Posterior cingulate gyrus (tissue), 11 donors: ENCODE measurements around the gene ESR2.

Experiments used
- DNase-seq, 10 donors: peaks; one replicate each; pipeline versions ENCODE4 v3.0.0 to v3.0.0-alpha.2; 2020 to 2021; ENCODE audit warnings: mixed read lengths in 3 of 10
- intact Hi-C: fragments of 100-400 bp; cut with DNase I; formaldehyde crosslinking; loops from one replicate; pipeline ENCODE4 v1.15.1; 2023

ESR2 gene

GRCh38 chr14:64109819-64110554 is 184.2 kb downstream of the ESR2 start:
- intact Hi-C loops: no loop called here
- no peak for DNase-seq

- DNase-seq: no peak
- intact Hi-C loops: no loop called here
These were observed 186.7 kb downstream of the ESR2 start for GRCh38 chr14:64107438-64107837.

GRCh38 chr14:64098120-64098519 is 196.1 kb downstream of the ESR2 start:
- DNase-seq: no peak
- intact Hi-C loops: no loop called here

- DNase-seq: no peak
These were observed 198.6 kb downstream of the ESR2 start for GRCh38 chr14:64095620-64096019.

GRCh38 chr14:64092940-64093339 is 201.2 kb downstream of the ESR2 start:
- no peak for DNase-seq
- intact Hi-C loops: no loop called here

More at GRCh38 chr14:64095620-64096019, 198.6 kb downstream of the ESR2 start:
- intact Hi-C loops: no loop called here

GRCh38 chr14:64092338-64092737 is 201.8 kb downstream of the ESR2 start:
- DNase-seq: no peak
- intact Hi-C loops: no loop called here

- DNase-seq: no peak
These were observed 203.0 kb downstream of the ESR2 start for GRCh38 chr14:64091217-64091616.

GRCh38 chr14:64089920-64090319 is 204.3 kb downstream of the ESR2 start:
- intact Hi-C loops: no loop called here
- DNase-seq: no peak

More at GRCh38 chr14:64091217-64091616, 203.0 kb downstream of the ESR2 start:
- intact Hi-C loops: no loop called here

GRCh38 chr14:64088647-64088964 is 205.6 kb downstream of the ESR2 start:
- intact Hi-C loops: no loop called here
- DNase-seq: no peak

GRCh38 chr14:64082837-64083236 is 211.3 kb downstream of the ESR2 start:
- DNase-seq: no peak
- intact Hi-C loops: no loop called here

- intact Hi-C loops: no loop called here
- no peak for DNase-seq
These were observed 212.9 kb downstream of the ESR2 start for GRCh38 chr14:64081174-64081746.

GRCh38 chr14:64080452-64080851 is 213.7 kb downstream of the ESR2 start:
- intact Hi-C loops: no loop called here
- DNase-seq: no peak

- DNase-seq: no peak
- intact Hi-C loops: no loop called here
These were observed 218.6 kb downstream of the ESR2 start for GRCh38 chr14:64075613-64076005.

GRCh38 chr14:64074961-64075612 is 219.1 kb downstream of the ESR2 start:
- no peak for DNase-seq
- intact Hi-C loops: no loop called here

GRCh38 chr14:64069634-64070359 is 224.4 kb downstream of the ESR2 start:
- no peak for DNase-seq
- intact Hi-C loops: no loop called here

GRCh38 chr14:64064447-64064846 is 229.7 kb downstream of the ESR2 start:
- intact Hi-C loops: no loop called here
- DNase-seq: no peak

GRCh38 chr14:64062381-64063115 is 231.6 kb downstream of the ESR2 start:
- DNase-seq: no peak
- intact Hi-C loops: no loop called here

- intact Hi-C loops: no loop called here
- DNase-seq: no peak
These were observed 232.5 kb downstream of the ESR2 start for GRCh38 chr14:64061706-64062105.

GRCh38 chr14:64061115-64061514 is 233.1 kb downstream of the ESR2 start:
- intact Hi-C loops: no loop called here
- no peak for DNase-seq

GRCh38 chr14:64060648-64061096 is 233.5 kb downstream of the ESR2 start:
- intact Hi-C loops: no loop called here
- DNase-seq: no peak

GRCh38 chr14:64060199-64060545 is 234.0 kb downstream of the ESR2 start:
- intact Hi-C loops: no loop called here
- DNase-seq: peak in 1 of 10 donors; percentile 73
